SJSA1 (cell line): ENCODE results near the gene NIBAN1. TPM values are rescaled to one million over a fixed set of nuclear protein-coding genes. Genes with fewer than 3 reads are reported as not detected.
A peak's percentile ranks its signal among the peaks of the same experiment; 100 is the strongest.
"Not testable (repeated sequence)": the region's sequence is repeated elsewhere in the genome, so short reads cannot be mapped to it uniquely, and the experiment has no call there.

Experiments
- DNase-seq, 2 experiments: peaks; one replicate each; pipeline ENCODE4 v3.0.0-alpha.2; 2015 to 2020; ENCODE audit warnings: low spot score in 2 of 2, low read depth in 1 of 2
- H3K27ac ChIP-seq: fragments of 250-450 bp; sonication (Bioruptor Pico); 2 replicates; pipeline ENCODE4 v1.5.1; 2020; ENCODE audit warnings: mild to moderate bottlenecking, moderate library complexity
- H3K27me3 ChIP-seq: fragments of 250-450 bp; sonication (Bioruptor Pico); replicated peaks from 2 replicates; pipeline ENCODE4 v1.5.1; 2020; ENCODE audit warnings: mild to moderate bottlenecking, moderate library complexity
- H3K36me3 ChIP-seq: fragments of 250-450 bp; sonication (Bioruptor Pico); 2 replicates; pipeline ENCODE4 v1.5.1; 2020; ENCODE audit warnings: mild to moderate bottlenecking
- H3K4me1 ChIP-seq: fragments of 250-450 bp; sonication (Bioruptor Pico); replicated peaks from 2 replicates; pipeline ENCODE4 v1.6.1; 2021; ENCODE audit warnings: mild to moderate bottlenecking
- H3K4me3 ChIP-seq: fragments of 250-450 bp; sonication (Bioruptor Pico); 2 replicates; pipeline ENCODE4 v1.5.1; 2020; ENCODE audit warnings: mild to moderate bottlenecking
- H3K9me3 ChIP-seq: fragments of 250-450 bp; sonication (Bioruptor Pico); replicated peaks from 2 replicates; pipeline ENCODE4 v1.5.1; 2020; ENCODE audit warnings: mild to moderate bottlenecking
- total RNA-seq: library from RNA; depleted of rRNA; stranded (reverse); fragments of >200 nt; shearing (Covaris generic); gene quantifications from 2 replicates; pipeline ENCODE4 v1.2.3, GENCODE V29; 2014; rRNA removed

Gene NIBAN1, protein sequence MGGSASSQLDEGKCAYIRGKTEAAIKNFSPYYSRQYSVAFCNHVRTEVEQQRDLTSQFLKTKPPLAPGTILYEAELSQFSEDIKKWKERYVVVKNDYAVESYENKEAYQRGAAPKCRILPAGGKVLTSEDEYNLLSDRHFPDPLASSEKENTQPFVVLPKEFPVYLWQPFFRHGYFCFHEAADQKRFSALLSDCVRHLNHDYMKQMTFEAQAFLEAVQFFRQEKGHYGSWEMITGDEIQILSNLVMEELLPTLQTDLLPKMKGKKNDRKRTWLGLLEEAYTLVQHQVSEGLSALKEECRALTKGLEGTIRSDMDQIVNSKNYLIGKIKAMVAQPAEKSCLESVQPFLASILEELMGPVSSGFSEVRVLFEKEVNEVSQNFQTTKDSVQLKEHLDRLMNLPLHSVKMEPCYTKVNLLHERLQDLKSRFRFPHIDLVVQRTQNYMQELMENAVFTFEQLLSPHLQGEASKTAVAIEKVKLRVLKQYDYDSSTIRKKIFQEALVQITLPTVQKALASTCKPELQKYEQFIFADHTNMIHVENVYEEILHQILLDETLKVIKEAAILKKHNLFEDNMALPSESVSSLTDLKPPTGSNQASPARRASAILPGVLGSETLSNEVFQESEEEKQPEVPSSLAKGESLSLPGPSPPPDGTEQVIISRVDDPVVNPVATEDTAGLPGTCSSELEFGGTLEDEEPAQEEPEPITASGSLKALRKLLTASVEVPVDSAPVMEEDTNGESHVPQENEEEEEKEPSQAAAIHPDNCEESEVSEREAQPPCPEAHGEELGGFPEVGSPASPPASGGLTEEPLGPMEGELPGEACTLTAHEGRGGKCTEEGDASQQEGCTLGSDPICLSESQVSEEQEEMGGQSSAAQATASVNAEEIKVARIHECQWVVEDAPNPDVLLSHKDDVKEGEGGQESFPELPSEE
- total RNA-seq = 45.1 and 51.8 TPM in 2 replicates

DNA sequence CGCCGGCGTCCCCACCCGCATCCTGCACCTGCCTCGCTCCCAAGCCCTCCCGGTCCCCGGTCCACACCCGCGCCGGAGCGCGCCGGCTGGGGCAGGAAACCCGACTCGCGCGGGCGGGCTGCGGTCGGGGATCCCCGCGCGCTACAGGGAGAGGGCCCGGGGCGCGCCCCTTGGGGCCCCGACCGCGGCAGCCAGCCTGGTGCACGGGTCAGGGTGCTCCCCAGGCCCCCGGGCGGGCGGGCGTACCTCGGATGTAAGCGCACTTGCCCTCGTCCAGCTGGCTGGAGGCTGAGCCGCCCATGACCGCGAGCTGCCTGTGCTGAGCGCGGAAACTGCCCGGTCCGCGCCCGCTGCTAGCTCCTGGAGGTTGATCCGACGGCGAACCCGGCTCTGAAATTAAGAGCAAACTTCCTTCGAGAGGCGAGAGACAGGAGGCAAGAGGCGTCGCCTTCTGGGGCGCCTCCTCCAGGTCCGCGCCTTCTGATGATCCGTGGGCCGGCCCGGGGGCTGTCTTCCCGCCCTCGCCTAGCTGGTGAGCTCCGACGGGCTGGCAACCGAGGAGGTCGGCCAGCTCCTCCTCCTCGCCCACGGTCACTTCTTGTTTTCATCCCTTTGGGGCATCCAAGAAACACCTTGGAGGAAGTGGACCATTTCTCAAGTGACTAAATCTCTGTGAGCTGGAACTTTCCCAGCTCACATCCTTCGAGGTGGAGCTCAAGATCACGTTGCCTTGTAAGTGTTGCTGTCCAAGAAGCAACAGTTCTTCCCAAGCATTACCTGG is at the start of gene NIBAN1:
Gene NIBAN1, minus strand, starts transcription at position 453 of the 781 bp plus-strand sequence. Its CDS starts 152 bp downstream, at position 301.
- peak; percentile 70 to 73 for DNase-seq
- H3K4me1 ChIP-seq = peaks cover 34% of the 10 kb centered on the region
- H3K36me3 ChIP-seq = peaks cover 4% of the 10 kb centered on the region; the same call in 1 of the 2 replicates
- peak within 1 kb of the TSS; percentile 69 for H3K27ac ChIP-seq
- no peaks in the 10 kb centered on the region for H3K9me3 ChIP-seq
- peak within 1 kb of the TSS; percentile 74 for H3K4me3 ChIP-seq
- no peaks in the 10 kb centered on the region for H3K27me3 ChIP-seq

DNA sequence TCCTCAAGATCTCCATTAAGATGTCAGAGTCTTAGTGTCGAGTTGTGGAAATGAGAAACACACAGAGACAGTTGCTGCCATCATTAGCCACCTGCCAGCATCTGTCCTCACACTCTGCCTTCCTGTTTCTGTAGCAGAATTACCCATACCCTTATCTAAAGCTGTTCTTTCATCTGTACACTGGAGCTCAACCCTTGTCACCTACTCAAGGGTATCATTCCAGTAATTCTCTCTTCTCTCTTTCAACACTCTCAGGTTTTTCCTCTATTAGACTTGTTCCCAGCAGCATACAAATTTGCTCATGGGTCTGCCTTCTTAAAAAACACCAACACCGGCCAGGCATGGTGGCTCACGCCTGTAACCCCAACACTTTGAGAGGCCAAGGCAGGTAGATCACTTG is 43.7 kb upstream of the NIBAN1 start:
- peaks cover 10% of the 10 kb centered on the region for H3K4me1 ChIP-seq
- no peaks in the 10 kb centered on the region for H3K36me3 ChIP-seq
- no peak overlapping the region for H3K27ac ChIP-seq
- no peak overlapping the region for H3K4me3 ChIP-seq
- no peaks in the 10 kb centered on the region for H3K27me3 ChIP-seq
- DNase-seq = no peak
- H3K9me3 ChIP-seq = no peaks in the 10 kb centered on the region

DNA sequence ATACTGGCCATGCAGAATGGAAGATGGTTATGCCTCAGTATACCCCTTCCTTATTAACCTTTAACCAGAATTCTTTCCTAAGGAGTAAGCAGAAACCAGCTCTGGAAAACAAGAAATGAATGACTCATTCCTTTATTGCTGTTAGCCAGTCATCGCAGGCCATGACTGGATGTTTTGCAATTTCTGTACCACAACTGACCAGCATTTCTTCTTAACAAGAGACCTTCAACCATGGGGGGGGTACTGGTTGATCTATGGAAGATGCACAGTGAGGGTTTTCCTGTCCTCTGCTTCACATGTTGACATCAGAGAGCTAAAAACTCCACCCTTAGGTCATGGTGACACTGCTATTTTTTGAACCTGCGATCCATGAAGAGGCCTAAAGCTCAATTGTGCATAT is 43.0 kb upstream of the NIBAN1 start:
- no peak overlapping the region for H3K4me3 ChIP-seq
- peaks cover 10% of the 10 kb centered on the region for H3K4me1 ChIP-seq
- DNase-seq = peak; percentile 48 to 60
- H3K27me3 ChIP-seq = no peaks in the 10 kb centered on the region
- no peaks in the 10 kb centered on the region for H3K9me3 ChIP-seq
- H3K36me3 ChIP-seq = no peaks in the 10 kb centered on the region
- peak overlapping the region; percentile 36 for H3K27ac ChIP-seq

DNA sequence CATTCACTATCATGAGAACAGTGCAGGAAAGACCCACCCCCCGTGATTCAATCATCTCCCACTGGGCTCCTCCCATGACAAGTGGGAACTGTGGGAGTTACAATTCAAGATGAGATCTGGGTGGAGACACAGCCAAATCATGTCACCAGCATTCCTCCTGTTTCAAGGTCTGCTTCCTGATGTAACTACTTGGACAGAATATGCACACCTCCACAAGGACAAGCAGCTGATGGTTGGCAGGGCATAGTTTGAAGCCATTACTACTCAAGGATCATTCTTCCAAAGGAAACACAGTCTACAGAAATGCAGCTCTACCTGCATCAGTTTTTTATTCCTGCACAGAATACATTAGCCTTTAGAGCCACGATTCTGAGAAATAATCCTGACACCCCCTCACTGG is 42.6 kb upstream of the NIBAN1 start:
- DNase-seq = no peak
- H3K4me3 ChIP-seq = no peak overlapping the region
- no peaks in the 10 kb centered on the region for H3K36me3 ChIP-seq
- no peaks in the 10 kb centered on the region for H3K9me3 ChIP-seq
- H3K4me1 ChIP-seq = peaks cover 10% of the 10 kb centered on the region
- H3K27me3 ChIP-seq = no peaks in the 10 kb centered on the region
- H3K27ac ChIP-seq = peak overlapping the region; percentile 36; the same call in 1 of the 2 replicates

DNA sequence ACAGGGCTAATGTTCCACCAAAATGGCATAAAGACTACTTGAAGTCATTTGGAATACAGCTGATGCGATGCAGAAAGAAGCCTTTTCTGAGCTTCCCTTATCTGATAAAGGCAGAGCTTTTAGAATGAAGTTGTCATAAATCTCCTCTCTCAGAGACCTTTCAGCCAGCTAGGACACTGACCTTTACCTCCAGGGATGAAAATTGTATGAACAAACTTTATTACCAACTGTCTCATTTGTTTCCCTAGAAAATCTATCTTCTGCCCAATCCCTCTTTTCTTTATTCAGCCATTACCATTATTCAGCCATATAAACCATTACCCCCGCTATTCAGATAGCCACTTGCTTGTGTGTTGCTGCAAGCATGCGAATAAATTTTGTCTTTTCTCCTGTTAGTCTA is 41.3 kb upstream of the NIBAN1 start:
- Histone ChIP-seq H3K36me3 (no peaks in the 10 kb centered on the region), H3K4me3 (no peak overlapping the region), H3K4me1 (peaks cover 10% of the 10 kb centered on the region), H3K9me3 (no peaks in the 10 kb centered on the region), H3K27ac (no peak overlapping the region), H3K27me3 (no peaks in the 10 kb centered on the region)
- no peak for DNase-seq

DNA sequence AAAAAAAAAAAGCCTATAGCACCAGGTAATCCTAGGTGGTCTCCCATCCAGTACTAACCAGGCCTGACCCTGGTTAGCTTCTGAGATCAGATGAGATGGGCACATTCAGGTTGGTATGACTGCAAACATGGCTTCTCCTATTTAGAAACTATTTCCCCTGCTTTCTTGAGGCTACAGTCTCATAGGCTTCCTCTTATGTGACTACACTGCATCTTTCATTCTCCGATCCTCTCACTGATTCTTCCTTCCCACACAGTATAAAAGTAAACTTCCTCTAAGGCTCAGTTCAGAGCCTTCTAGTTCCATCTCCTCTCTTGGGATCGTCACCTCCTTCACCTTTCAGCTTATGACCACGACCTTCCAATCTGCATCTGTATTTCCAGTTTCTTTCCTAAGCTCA is 40.6 kb upstream of the NIBAN1 start:
- H3K4me3 ChIP-seq = no peak overlapping the region
- H3K9me3 ChIP-seq = no peaks in the 10 kb centered on the region
- no peaks in the 10 kb centered on the region for H3K27me3 ChIP-seq
- no peak for DNase-seq
- H3K4me1 ChIP-seq = peaks cover 10% of the 10 kb centered on the region
- no peaks in the 10 kb centered on the region for H3K36me3 ChIP-seq
- H3K27ac ChIP-seq = no peak overlapping the region

DNA sequence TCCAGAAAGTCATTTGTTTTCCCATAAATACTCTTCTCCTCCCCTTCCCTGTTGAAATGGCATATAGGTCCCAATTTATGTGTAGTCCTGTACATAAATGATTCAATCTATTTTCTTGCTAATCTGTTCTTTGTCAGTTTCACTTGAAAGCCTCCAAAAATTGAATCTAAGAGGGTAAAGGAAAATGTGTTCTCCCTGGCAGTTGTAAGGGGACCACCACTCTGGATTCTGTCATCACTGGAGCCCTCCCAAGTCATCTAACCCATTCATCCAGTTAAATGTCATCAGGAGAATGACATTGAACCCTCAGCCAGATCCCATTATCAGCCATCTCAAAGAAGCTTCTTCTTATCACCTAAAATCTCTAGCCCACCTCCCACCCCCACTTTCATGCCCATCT is 36.1 kb upstream of the NIBAN1 start:
- DNase-seq = no peak
- Histone ChIP-seq H3K4me1 (no peaks in the 10 kb centered on the region), H3K4me3 (no peak overlapping the region), H3K27ac (no peak overlapping the region), H3K9me3 (no peaks in the 10 kb centered on the region), H3K36me3 (no peaks in the 10 kb centered on the region), H3K27me3 (no peaks in the 10 kb centered on the region)

DNA sequence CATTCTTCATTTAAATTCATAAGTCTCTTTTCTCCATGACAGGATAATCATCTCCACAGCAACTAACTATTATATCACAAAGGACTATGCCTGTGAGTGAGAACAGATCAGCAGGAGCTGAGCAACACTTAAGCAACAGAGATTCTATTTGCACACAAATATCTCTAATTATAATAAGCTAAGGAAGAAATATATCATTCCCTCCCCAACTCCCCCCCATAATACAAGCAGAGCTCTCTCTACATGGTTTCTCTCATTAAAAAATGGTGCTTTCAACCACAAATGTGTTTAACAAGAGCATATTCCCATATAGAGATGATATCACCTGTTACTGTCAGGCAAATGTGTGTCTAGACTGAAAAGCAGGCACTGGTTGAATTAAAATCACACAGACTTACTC is 34.5 kb upstream of the NIBAN1 start:
- no peak overlapping the region for H3K27ac ChIP-seq
- H3K4me1 ChIP-seq = no peaks in the 10 kb centered on the region

DNA sequence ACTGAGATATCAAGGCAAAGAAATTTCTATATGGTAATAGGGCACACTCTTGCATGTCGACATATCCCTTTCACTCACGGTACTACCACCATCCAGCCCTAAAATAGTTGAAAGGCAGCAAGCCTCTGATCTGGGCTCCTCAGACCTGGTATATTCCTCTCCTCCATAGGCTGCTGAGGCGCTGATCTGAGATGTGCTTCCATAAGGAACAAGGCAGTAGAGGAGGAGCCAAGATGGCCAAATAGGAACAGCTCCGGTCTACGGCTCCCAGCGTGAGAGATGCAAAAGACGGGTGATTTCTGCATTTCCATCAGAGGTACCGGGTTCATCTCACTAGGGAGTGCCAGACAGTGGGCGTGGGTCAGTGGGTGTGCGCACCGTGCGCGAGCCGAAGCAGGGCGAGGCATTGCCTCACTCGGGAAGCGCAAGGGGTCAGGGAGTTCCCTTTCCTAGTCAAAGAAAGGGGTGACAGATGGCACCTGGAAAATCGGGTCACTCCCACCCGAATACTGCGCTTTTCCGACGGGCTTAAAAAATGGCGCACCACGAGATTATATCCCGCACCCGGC is 27.1 kb upstream of the NIBAN1 start:
- not testable (repeated sequence) for H3K27ac ChIP-seq, DNase-seq, H3K36me3 ChIP-seq, H3K27me3 ChIP-seq, H3K4me1 ChIP-seq, H3K4me3 ChIP-seq, H3K9me3 ChIP-seq

More for the DNA sequence above, 34.5 kb upstream of the NIBAN1 start:
- DNase-seq = no peak
- H3K4me3 ChIP-seq = no peak overlapping the region
- H3K36me3 ChIP-seq = no peaks in the 10 kb centered on the region
- H3K9me3 ChIP-seq = no peaks in the 10 kb centered on the region
- no peaks in the 10 kb centered on the region for H3K27me3 ChIP-seq

DNA sequence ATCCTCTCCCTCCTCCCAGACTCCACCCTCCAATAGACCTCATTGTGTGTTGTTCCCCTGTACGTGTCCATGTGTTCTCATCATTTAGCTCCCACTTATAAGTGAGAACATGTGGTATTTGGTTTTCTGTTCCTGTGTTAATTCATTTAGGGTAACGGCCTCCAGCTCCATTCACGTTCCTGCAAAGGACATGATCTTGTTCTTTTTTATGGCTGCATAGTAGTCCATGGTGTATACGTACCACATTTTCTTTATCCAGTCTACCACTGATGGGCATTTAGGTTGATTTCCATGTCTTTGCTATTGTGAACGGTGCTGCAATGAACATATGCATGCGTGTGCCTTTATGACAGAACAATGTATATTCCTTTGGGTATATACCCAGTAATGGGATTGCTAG is 25.7 kb upstream of the NIBAN1 start:
- H3K27me3 ChIP-seq, H3K36me3 ChIP-seq, H3K27ac ChIP-seq, H3K4me3 ChIP-seq, DNase-seq, H3K4me1 ChIP-seq, H3K9me3 ChIP-seq: not testable (repeated sequence)

DNA sequence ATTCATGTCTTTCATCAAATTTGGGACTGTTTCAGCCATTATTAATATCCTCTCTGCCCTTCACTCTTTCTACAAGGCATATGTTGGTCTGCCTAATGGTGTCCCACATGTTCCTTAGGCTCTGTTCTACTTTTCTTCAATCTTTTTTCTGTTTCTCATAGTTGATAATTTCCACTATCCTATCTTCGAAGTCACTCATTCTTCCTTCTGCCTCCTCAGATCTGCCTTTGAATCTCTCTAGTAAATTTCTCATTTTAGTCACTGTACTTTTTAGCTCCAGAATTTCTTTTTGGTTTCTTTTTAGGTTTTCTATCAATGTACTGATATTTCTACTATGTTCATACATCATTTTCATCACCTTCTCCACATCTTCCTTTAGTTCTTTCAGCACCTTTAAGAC is 20.0 kb upstream of the NIBAN1 start:
- no peak for DNase-seq
- Histone ChIP-seq H3K36me3 (no peaks in the 10 kb centered on the region), H3K9me3 (0 out of 2 replicates have a peak, but pooled peaks cover 2% of the 10 kb centered on the region), H3K4me3 (no peak overlapping the region), H3K27me3 (no peaks in the 10 kb centered on the region; the same call in none of the 2 replicates), H3K27ac (no peak overlapping the region), H3K4me1 (no peaks in the 10 kb centered on the region)

DNA sequence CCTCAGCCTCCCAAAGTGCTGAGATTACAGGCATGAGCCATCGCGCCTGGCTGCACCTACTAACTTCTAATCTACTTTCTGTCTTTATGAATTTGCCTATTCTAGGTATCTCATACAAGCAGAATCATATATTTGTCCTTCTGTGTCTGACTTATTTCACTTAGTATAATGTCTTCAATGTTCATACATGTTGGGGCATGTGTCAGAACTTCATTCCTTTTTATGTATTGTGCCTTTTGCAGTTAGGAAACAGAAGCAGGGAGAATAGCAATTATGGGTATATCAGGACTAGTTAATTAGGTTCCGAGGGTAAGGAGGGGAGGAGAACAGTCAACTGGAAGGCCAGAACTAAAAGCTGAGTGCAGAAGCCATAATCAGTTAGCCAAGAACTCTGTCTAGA is 18.0 kb upstream of the NIBAN1 start:
- H3K4me3 ChIP-seq = no peak overlapping the region
- no peaks in the 10 kb centered on the region for H3K4me1 ChIP-seq
- H3K27ac ChIP-seq = no peak overlapping the region
- no peak for DNase-seq
- 0 out of 2 replicates have a peak, but pooled peaks cover 2% of the 10 kb centered on the region for H3K9me3 ChIP-seq
- H3K36me3 ChIP-seq = no peaks in the 10 kb centered on the region
- no peaks in the 10 kb centered on the region; the same call in none of the 2 replicates for H3K27me3 ChIP-seq

DNA sequence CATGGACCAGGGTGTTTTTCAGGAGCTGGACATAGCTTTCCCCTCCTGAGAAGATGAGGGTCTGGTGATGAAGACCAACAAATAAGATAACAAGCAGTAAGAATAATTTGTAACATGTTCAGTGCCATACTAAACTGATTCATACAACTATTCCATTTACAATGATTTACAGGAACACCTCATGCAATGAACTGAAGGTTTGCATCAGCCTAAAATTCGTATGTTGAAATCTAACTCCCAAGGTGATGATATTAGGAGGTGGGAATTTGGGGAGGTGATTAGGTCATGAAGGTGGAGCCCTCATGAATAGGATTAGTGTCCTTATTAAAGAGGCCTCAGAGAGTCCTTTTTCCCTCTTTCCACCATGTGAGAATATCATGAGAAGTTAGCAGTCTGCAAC is 15.9 kb upstream of the NIBAN1 start:
- DNase-seq = no peak
- no peak overlapping the region for H3K27ac ChIP-seq
- no peaks in the 10 kb centered on the region; the same call in 1 of the 2 replicates for H3K27me3 ChIP-seq
- no peaks in the 10 kb centered on the region for H3K4me1 ChIP-seq
- H3K4me3 ChIP-seq = no peak overlapping the region
- 0 out of 2 replicates have a peak, but pooled peaks cover 2% of the 10 kb centered on the region for H3K9me3 ChIP-seq
- H3K36me3 ChIP-seq = no peaks in the 10 kb centered on the region
